Measurements from ENCODE around the gene NTNG2.
"Not testable (repeated sequence)": the region's sequence is repeated elsewhere in the genome, so short reads cannot be mapped to it uniquely, and the experiment has no call there.

NTNG2 gene, protein sequence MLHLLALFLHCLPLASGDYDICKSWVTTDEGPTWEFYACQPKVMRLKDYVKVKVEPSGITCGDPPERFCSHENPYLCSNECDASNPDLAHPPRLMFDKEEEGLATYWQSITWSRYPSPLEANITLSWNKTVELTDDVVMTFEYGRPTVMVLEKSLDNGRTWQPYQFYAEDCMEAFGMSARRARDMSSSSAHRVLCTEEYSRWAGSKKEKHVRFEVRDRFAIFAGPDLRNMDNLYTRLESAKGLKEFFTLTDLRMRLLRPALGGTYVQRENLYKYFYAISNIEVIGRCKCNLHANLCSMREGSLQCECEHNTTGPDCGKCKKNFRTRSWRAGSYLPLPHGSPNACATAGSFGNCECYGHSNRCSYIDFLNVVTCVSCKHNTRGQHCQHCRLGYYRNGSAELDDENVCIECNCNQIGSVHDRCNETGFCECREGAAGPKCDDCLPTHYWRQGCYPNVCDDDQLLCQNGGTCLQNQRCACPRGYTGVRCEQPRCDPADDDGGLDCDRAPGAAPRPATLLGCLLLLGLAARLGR

DNA sequence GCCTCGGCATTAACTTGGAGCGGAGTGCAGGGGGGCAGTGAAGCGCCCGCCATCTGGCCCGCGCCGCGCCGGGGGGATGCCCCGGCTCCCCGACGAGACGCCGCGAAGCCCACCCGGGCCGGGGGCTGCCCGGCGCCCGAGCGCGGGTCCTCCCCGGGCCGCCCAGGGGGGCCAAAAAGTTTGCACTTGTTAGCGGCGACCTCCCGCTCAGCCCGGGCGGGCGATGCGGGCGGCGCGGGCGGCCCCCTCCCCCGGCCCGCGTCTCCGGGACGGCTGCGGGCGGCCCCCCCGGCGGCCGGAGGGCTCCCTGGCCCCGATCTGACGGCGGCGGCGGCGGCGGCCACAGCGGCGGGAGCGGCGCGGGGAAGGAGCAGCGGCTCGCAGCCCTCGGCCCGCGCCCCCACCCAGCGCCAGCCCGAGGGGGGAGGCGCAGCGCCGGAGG is at the start of gene NTNG2:
Gene NTNG2 (plus strand): TSS at position 316 of the 442 bp plus-strand sequence. CDS start 4,774 bp downstream, outside the sequence.
- no peak for DNase-seq

DNA sequence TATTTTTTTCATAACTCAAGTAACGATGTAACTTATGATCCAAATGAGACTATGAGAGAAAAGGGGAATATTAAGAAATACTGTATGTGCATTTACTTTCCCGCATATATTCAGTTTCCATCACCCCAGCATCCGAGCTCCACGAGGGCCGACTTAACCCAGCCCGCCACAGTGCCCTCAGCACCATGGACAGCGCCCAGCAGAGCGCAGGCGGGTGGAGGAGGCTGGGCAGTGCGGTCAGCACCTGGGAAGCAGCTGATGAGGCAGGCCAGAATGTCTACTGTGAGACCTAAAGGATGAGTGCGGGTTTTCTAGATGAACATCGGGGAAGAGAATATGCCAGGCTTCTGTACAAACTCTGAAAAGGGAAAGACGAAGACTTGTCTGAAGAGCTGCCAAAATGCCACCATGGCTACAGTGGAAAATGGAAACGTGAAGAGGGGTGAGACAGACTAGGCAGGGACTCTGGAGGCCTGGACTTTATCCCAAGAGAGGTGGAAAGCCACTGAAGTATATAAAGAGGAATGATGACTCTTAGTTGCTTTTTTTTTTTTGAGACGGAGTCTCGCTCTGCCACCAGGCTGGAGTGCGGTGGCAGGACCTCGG is 47.7 kb upstream of the NTNG2 start:
- DNase-seq = peak; percentile 14 to 41

DNA sequence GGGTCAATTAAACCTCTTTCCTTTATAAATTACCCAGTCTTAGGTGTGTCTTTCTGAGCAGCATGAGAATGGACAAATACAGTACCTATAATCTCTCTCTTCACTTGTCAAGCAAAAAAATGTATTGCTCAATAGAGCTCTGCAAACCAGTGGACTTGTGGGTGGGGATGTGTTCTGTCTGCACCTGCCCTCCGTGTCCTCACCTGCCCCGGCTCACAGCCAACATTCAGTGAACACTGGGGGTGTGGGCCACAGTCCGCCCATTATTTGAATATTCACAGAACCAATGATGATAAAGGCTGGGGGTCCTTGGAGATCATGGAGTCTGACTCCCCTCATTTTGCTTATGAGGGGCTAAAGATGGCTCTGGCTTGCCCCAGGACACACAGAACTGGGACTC is 45.3 kb upstream of the NTNG2 start:
- DNase-seq = no peak

DNA sequence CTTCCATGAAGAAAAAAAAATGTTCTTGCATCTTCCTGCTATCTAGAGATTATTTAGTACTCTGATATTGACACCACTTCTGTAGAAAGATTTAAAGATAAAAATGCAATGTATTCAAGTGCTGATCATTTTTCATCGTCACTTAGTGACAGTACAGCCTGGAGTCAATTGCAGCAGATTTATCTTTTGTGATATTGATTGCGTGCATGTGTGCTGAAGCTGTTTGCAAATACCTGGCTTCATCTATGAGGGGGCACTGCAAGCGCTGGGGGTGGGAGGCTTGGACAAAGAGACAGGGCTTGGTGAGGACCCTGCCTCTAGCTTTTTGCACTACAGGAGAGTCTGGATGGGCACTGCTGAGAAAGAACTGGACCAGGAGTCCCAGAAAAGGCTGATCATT is 44.2 kb upstream of the NTNG2 start:
- no peak for DNase-seq

DNA sequence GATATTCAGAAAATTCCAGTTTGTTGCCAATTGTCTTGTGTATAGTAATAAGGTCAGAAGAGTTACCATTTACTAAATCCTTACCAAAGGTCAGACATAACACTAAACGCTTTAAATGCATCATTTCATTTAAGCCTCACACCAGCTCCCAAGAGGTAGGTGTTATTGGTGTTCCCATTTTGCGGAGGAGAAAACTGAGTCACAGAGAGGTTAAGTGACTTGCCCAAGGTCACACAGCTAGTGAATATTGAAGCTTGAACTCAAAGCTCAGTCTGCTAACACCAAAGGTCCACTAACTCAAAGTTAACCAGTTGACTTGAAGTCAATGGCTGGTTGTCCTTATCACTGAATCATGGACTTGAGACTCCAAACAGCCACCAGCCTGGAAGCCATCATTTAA is 40.8 kb upstream of the NTNG2 start:
- no peak for DNase-seq

DNA sequence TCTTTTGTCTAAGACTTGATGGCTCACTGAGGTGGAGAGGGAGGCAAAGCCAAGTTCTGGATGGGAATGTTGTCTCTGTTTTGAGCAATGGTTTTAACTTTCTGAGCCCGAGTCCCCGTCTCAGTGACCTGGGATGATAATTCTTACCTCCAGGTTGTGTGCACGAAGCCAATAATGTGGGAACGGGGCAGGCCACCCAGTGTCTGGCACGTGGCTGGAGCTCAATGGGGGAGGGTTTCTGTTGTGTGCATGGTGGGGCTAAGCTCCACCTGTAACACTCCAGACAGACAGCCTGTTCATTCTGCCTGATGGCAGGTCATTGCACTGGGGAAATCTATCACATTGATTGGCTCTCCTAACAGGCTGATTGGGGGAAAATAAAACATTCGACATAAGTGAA is 37.1 kb upstream of the NTNG2 start:
- DNase-seq = no peak

DNA sequence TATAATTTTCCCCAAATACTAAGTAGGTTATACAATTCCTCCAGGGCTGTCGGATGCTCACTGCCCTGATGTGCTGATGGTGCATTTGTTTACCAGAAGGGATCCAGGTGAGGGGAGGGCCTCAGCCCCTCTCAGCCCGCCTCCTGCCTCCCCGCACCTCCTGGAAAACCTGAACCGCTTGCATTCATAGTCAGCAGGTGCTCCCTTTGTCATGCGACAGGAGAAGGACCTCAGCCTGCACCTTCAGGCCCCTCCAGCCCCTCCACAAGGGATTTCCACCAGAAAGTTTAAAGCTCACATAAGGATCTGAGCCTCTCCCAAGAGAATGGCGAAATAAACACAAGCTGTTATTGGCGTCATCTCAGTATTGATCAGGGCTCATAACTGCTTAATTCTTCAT is 36.5 kb upstream of the NTNG2 start:
- no peak for DNase-seq

DNA sequence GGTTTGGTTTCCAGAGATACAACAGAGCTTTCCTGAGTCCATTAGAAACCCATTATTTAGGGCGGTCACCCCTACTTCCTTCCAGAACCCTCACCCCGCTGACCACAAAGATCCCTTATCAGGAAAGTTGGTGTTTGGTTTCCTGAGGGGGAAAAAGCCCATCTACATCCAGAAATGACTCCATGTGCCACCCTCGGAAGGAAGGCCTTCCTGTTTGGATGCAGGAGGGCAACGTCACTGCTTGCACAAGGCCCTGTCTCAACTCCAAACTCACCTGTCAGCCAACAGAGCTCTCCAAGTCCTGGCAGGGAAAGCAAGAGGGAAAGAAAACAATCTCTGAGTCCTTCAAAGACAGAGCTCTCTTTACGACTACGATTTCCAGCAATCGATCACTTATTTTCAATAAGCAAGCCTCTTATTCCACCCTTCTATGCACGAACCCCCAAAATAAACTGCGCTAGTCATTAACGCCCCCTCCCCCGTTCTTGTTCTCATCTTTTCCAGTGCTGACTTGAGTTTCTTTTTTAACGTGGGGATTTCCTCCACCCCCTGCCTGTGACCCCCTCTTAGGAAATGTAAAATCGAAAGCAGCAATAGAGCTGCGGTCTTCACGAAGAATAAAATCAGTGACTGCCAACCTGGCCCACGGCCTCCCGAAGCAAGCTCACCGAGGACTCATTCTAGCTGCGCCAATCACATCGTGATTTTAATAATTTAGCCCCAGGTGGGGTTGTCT is 35.7 kb upstream of the NTNG2 start:
- no peak for DNase-seq

DNA sequence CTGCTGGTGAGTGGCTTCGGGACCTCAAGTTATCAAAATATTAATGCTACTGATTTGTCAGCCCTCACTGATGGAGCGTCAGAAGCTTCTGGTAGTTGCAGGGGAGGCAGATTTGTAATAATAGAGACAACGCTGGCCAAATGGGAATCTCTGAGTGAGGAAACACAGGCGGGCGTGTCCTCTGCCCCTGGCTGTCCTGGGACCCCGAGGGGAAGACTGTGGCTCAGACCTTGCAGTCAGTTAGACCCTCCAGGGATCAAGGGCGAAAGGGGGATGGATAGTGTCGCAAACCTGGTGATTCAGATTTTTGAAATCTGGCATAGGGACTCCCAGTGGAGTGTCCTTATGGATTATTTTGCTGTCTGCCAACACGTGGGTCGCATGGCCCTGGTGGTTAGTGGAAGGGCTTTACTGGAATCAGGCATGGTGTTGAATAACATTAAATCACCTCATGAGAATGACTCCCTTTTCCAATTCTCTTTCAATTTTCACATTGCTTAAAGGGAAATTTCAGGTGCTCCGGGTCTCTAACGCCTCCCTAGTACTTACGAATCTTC is 35.1 kb upstream of the NTNG2 start:
- no peak for DNase-seq

DNA sequence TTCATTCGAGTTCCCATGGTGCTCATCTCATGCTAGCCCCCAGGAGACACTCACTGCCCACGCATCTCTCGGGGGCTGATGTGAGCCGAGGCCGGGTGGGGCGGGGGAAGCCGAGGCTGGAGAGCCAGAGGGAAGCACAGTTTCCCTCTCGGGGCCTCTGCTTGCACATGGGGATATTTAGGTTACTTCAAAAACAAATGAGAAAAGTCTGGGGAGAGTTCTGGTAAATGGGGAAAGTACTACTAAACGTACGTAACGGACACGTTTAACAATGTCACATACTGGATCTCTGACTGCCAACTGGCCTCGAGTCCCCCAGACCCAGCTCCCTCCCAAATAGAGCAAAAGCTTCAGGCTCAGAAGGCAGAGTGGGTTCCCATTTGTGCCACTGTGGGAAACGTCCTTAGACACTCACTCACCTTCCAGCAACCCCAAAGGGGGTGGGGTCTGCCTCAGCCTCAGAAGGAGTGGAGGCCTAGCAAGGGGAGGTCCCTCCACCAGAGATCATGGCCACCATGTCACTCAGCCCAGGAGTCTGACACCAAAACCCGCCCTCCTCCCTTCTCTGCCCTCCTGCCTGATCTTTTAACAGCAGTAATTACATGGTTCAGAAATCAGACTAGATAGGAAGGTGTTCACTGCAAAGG is 33.8 kb upstream of the NTNG2 start:
- DNase-seq = no peak

DNA sequence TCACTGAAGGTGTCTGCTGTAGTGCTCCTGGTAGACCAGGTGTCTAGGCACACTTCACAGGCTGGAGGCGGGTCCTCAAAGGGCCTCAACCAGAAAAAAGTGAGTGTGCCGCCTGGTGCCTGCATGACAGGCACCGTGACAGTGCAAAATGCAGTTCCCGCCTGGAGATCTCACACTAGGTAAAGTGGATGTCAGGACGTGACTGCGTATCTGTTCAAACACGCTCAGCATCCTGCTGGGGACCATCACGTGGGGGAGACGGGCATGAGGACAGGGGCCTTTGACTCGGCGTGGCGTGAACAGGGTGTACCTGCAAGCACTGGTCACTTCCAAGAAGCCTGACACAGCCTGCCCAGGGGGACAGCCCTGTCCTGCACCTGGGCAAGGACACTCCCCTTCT is 32.3 kb upstream of the NTNG2 start:
- no peak for DNase-seq

DNA sequence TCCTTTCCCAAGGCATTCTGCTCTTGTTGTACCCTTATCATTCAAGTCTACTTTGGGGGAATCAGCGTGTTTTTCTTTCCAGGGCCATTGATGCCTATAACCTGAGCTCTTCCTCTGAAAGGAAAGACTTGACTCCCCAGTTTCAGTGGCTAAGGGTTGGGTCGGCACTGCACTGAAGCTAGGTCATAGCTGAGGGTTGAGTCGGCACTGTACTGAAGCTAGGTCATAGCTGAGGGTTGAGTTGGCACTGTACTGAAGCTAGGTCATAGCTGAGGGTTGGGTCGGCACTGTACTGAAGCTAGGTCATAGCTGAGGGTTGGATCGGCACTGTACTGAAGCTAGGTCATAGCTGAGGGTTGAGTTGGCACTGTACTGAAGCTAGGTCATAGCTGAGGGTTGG is 27.8 kb upstream of the NTNG2 start:
- not testable (repeated sequence) for DNase-seq

DNA sequence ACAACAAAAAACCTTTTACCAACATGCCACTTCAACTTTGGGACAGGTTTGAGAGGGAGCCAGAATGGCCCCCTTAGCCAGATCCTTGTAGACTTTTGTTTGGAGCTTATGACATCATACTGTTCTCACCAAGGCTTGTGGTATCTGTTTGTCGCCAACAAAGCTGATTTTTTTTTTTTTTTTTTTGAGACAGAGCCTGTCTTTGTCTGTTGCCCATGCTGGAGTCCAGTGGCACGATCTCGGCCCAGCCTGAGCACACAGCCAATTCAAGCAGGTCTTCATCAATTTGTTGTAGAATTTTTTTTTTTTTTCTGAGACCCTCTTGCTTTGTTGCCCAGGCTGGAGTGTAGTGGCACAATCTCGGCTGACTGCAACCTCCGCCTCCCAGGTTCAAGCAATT is 26.4 kb upstream of the NTNG2 start:
- peak in 1 of 2 donors; percentile 47 for DNase-seq

DNA sequence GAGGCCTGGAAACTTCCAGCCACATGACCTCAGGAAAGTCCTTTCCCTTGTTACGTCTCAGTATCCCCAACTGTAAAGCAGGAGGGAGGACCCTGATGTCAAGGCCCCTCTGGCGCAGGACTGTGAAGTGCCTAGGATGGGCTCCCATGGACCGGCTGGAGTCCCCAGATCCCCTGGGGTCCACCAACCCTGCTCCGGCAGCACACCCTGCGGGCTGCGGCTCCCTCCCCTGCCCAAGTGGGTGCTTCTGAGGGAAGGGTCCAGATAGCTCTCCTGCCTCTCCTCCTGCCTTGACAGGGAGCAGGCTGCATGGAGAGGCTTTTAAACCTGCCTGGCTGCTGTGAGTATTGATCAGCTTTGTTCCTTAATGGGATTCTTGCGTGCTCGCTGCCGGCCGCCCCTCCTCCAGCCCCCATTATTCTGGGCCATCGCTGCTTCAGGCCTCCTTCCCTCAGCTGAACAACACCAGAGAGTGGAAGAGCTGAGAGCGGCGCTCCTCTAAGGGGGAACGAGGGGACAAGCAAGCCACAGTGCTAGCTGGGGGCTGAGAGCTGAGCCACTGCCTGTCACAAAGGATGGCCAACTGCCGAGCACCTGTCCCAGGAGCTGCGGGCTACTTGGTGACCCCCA is 25.6 kb upstream of the NTNG2 start:
- DNase-seq = no peak

DNA sequence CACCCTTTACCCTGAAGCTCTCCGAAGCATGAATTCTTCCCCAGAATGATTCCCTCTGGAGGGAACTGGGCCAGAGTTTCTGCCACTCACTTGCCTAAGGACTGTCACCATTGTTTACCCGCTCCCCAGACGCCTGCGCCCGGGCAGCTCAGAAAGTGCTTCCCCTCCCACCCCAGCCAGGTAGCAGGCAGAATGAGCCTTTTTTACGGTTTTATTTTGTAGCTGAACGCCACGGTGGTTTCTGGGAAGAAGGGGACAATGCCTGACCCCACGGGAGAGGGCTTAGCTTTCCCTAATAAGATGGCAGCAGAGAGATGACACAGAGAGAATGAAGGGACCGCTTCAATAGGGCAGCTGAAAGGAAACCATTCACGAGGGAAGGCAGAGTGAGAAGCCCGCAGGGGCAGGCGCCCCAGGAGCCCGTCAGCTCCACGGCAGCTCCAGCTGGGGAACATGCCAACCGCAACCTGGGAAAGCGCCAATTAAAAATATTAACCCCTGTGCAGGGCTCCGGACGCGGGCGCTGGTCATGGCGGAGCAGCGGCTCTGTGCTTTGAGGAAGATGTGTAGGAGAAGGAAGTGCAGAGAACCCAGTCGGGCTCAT is 20.4 kb upstream of the NTNG2 start:
- peak; percentile 59 to 62 for DNase-seq

DNA sequence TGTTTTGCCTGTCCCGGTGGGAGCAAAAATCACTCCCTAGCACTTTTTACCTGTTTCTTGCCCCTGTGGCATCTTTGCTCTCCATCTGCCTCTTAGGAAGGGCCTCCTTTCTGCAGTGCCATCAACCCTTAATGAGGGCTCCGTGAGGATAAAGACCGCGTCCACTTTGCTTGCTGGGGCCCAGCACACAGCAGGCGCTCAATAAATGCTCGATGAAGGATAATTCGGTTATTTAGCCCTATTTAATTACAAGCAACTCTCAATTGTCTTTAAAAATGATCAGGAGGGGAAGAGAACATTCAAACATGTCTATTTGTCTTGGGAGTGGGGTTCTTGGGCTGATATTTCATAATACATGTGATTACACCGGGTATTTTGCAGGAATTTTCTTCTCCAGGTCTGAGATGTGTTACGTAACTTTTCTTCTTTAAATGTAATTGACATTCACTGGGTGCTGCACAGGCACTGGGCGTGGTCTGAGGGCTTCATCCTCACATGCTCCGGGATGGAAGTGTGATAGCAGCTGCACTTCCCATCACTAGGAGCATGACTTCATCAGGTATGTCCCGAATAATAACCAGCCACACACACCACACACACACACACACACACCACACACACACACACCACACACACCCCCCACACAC is 19.8 kb upstream of the NTNG2 start:
- no peak for DNase-seq

DNA sequence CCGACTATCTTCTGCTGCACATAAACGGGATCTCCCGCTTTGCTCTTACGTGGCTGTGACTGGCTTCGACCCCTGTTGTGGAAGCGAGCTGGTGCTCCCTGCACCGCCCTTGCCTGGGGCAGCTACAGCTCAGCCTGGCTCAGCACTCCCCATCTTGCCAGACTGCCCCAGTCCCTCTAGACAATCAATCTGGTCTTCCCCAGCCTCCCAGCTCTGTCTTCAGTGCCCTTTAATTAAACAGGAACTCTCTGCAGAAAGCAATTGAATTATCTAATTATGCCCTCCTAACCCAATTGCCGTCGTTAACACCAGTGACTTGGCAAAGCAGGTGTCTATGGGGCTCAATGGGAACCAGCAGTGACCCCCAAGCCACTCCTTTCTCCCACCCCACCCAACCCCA is 18.9 kb upstream of the NTNG2 start:
- no peak for DNase-seq

DNA sequence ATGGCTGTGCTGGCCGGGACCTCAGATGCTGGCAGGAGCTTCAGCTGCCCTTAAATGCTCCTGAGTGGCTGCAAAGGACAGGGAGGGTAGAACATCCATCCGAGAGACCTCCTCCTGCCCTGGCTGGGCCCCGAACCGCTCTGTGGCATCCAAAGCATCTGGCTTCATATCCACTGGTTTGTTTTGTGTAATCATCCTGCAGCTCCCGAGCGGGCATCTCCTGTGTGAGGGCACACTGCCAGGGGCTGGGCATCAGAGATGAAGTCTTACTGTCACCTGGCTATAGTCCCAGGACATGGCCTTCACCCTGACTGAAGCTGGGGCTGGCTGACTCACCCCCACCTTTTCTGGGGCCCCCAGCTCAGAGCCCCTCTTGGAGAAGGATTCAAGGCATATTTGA is 18.5 kb upstream of the NTNG2 start:
- no peak for DNase-seq

DNA sequence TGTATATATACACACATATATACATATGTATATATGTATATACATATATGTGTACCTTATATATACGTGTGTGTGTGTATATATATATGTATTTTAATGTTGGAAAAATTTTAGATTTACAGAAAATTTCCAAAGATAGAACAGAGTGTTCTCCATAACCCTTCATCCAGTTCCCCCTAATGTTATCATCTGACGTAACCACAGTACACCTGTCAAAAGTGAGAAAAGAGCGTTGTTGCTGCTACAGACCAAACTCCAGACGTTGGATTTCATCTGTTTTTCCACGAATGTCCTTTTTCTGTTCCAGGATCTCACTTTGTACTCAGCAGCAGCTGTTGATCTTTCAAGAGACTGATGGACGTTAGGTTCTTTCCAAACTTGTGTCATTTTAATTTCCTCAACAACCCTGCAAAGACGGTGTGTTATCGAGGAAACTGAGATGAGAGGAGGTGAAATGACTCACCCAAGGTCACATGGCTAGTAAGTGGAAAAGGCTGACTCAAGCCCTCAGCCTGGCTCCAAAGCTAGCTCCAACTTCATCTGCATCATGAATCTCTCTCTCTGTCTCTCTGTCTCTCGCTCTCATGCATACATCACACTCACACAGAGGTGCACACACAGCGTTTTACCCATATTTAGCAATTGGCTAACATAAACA is 17.0 kb upstream of the NTNG2 start:
- DNase-seq = no peak

DNA sequence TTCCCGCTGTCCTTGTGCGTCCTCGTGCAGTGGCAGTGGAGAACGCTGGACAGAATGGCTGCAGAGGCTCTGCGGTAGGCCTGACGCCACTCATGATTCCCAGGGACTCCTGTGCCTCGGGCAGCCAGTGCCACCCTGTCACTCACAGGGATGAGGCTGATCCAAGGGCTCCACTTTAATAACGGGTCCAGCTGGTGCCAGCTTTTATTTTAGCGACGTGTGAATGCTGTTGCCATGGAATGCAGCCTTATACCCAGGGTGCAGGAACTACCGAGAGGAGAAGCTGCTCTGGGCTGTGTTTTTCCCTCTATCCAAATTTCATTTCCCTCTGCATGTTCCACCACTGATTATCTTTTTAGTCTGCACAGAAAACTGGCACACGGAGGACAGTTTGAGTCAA is 15.8 kb upstream of the NTNG2 start:
- no peak for DNase-seq

DNA sequence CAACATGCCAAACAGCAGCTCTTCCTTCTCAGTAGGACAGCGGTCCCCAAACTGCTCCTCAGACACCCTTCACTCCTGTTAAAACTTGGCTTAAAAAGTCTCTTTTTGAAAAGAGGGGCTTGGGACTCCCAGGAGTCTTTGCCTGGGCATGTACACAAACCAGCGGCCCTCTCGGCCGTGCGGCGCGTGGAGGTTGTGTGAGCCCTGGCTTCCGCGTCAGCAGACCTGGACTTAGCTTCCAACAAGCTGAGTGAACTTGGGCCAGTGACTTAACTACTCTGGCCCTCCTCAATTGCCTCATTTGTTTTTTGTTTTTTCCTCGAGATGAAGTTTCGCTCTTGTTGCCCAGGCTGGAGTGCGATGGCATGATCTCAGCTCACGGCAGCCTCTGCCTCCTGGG is 15.3 kb upstream of the NTNG2 start:
- no peak for DNase-seq

Data from hippocampal formation (tissue), 2 donors.